CD4-positive, alpha-beta memory T cell (primary cell): ENCODE data around the gene RHBDL3. TPM values are rescaled to one million over a fixed set of nuclear protein-coding genes. Genes with fewer than 3 reads are reported as not detected.

Source experiments
- CTCF ChIA-PET: fragments of 350-600 bp; sonication (Branson Sonifier 250); formaldehyde crosslinking; loops from one replicate; lab custom pipeline; 2021; ENCODE audit warnings: inconsistent platforms; ENCODE audit not compliant: partially characterized antibody; lab: Charles Lee
- POLR2A ChIA-PET: fragments of 350-600 bp; sonication (Branson Sonifier 250); formaldehyde crosslinking; loops from one replicate; lab custom pipeline; 2021; ENCODE audit not compliant: partially characterized antibody; lab: Charles Lee
- DNase-seq, 5 donors: peaks; one replicate each; pipeline versions ENCODE4 v3.0.0 to v3.0.0-alpha.2; 2020 to 2022; ENCODE audit warnings: mixed read lengths in 1 of 5
- H3K27ac ChIP-seq: one replicate; pipeline ENCODE4 v1.7.0; 2013; ENCODE audit warnings: low read depth, low read length
- H3K27me3 ChIP-seq: 2 replicates; pipeline ENCODE4 v1.7.0; 2013; ENCODE audit warnings: mild to moderate bottlenecking, low read length, moderate library complexity; ENCODE audit not compliant: insufficient read depth
- H3K36me3 ChIP-seq: 2 replicates; pipeline ENCODE4 v1.7.0; 2013; ENCODE audit warnings: mild to moderate bottlenecking, low read length, moderate library complexity; ENCODE audit not compliant: insufficient read depth
- H3K4me1 ChIP-seq: 2 replicates; pipeline ENCODE4 v1.7.0; 2013; ENCODE audit warnings: mild to moderate bottlenecking, low read length, moderate library complexity; ENCODE audit not compliant: insufficient read depth
- H3K4me3 ChIP-seq, 2 donors: one replicate each; pipeline ENCODE4 v1.7.0; 2013; ENCODE audit warnings: low read length in 2 of 2, mild to moderate bottlenecking in 1 of 2
- H3K9me3 ChIP-seq, 2 donors: one replicate each; pipeline ENCODE4 v1.7.0; 2013; ENCODE audit warnings: low read length in 2 of 2, control low read depth in 1 of 2; ENCODE audit not compliant: control insufficient read depth in 1 of 2
- H3K27ac Mint-ChIP-seq, 7 donors: one replicate each; pipeline ENCODE4 v1.8.0; 2020 to 2021; ENCODE audit warnings: mixed read lengths in 7 of 7, mild to moderate bottlenecking in 6 of 7, inconsistent platforms in 3 of 7, moderate library complexity in 3 of 7
- H3K27me3 Mint-ChIP-seq, 2 donors: one replicate each; pipeline ENCODE4 v1.8.0; 2020 to 2021; ENCODE audit warnings: mixed read lengths in 2 of 2
- H3K36me3 Mint-ChIP-seq, 2 donors: one replicate each; pipeline ENCODE4 v1.8.0; 2020 to 2021; ENCODE audit warnings: mixed read lengths in 2 of 2, inconsistent platforms in 1 of 2, mild to moderate bottlenecking in 1 of 2
- H3K4me1 Mint-ChIP-seq, 4 donors: one replicate each; pipeline ENCODE4 v1.8.0; 2020 to 2021; ENCODE audit warnings: mixed read lengths in 4 of 4, mild to moderate bottlenecking in 1 of 4
- H3K4me3 Mint-ChIP-seq, 8 donors: one replicate each; pipeline ENCODE4 v1.8.0; 2020 to 2021; ENCODE audit warnings: mixed read lengths in 8 of 8, mild to moderate bottlenecking in 7 of 8, moderate library complexity in 6 of 8, inconsistent platforms in 3 of 8
- H3K9me3 Mint-ChIP-seq, 8 donors: one replicate each; pipeline ENCODE4 v1.8.0; 2020 to 2021; ENCODE audit warnings: mixed read lengths in 8 of 8, mild to moderate bottlenecking in 5 of 8, inconsistent platforms in 3 of 8, moderate library complexity in 1 of 8
- intact Hi-C: fragments of 100-400 bp; cut with micrococcal nuclease; formaldehyde crosslinking; loops from one replicate; pipeline ENCODE4 v1.15.1; 2023
- polyA plus RNA-seq, 2 donors: library from polyadenylated mRNA; unstranded; fragments of 300-500 nt; fragmentation: Illumina TruSeq; gene quantifications; one replicate each; pipeline ENCODE4 v1.2.3, GENCODE V29; 2021
- total RNA-seq, 2 experiments: library from RNA; stranded (reverse); gene quantifications; one replicate each; pipeline ENCODE4 v1.2.3, GENCODE V29; 2021

RHBDL3 gene
- total RNA-seq (not detected), polyA plus RNA-seq (not detected)

GRCh38 chr17:32265192-32265923 is at the start of gene RHBDL3:
TSS of gene RHBDL3 (plus strand) at chr17:32265832. CDS start at chr17:32266190, 358 bp downstream.
- peak in 2 of 5 donors; percentile 8 to 16 for DNase-seq
- Mint-ChIP-seq H3K36me3 (peaks cover 0 to 1% of the 10 kb centered on the region in 2 donors), H3K27ac (peak within 1 kb of the TSS in 6 of 7 donors; percentile 33 to 87 (median 49)), H3K4me3 (peak within 1 kb of the TSS; percentile 80 to 95 (median 84)), H3K4me1 (peaks cover 11 to 27% (median 14%) of the 10 kb centered on the region in 4 donors), H3K9me3 (peaks cover 0 to 1% (median 0%) of the 10 kb centered on the region in 8 donors), H3K27me3 (peaks cover 39% of the 10 kb centered on the region in 2 donors)
- no peaks in the 10 kb centered on the region for H3K36me3 ChIP-seq
- peaks cover 21% of the 10 kb centered on the region for H3K4me1 ChIP-seq
- H3K9me3 ChIP-seq: no peaks in the 10 kb centered on the region
- H3K4me3 ChIP-seq: peak within 1 kb of the TSS in 1 of 2 donors; percentile 47
- no peak within 1 kb of the TSS for H3K27ac ChIP-seq
- intact Hi-C loops: no loop called here
- ChIA-PET POLR2A (interaction anchor here (0.6 kb wide), 1 partner anchor 399 kb away, joined by 3 read pairs; no protein-coding TSS in a partner anchor), CTCF (no interaction called here)
- peaks cover 20% of the 10 kb centered on the region for H3K27me3 ChIP-seq

- H3K36me3 ChIP-seq: no peaks in the 10 kb centered on the region
- intact Hi-C loops: no loop called here
- Mint-ChIP-seq H3K27ac (no peak overlapping the region), H3K9me3 (no peaks in the 10 kb centered on the region), H3K4me3 (no peak overlapping the region), H3K36me3 (peaks cover 8 to 19% of the 10 kb centered on the region in 2 donors), H3K27me3 (no peaks in the 10 kb centered on the region), H3K4me1 (peaks cover 0 to 8% (median 3%) of the 10 kb centered on the region in 4 donors)
- H3K27ac ChIP-seq: no peak overlapping the region
- CTCF ChIA-PET: no interaction called here
- H3K4me3 ChIP-seq: no peak overlapping the region
- no peaks in the 10 kb centered on the region for H3K9me3 ChIP-seq
- POLR2A ChIA-PET: no interaction called here
- no peaks in the 10 kb centered on the region for H3K4me1 ChIP-seq
- DNase-seq: no peak
- H3K27me3 ChIP-seq: no peaks in the 10 kb centered on the region
Observed at GRCh38 chr17:32222621-32223020, 43.0 kb upstream of the RHBDL3 start.

- no peak overlapping the region for H3K4me3 ChIP-seq
- peaks cover 0 to 8% (median 3%) of the 10 kb centered on the region in 4 donors for H3K4me1 Mint-ChIP-seq
- H3K4me3 Mint-ChIP-seq: no peak overlapping the region
- no peaks in the 10 kb centered on the region for H3K9me3 Mint-ChIP-seq
- H3K27me3 Mint-ChIP-seq: no peaks in the 10 kb centered on the region
- intact Hi-C loops: no loop called here
- no peak for DNase-seq
- peaks cover 12 to 21% of the 10 kb centered on the region in 2 donors for H3K36me3 Mint-ChIP-seq
- no peaks in the 10 kb centered on the region for H3K4me1 ChIP-seq
- H3K27me3 ChIP-seq: no peaks in the 10 kb centered on the region
- H3K27ac Mint-ChIP-seq: no peak overlapping the region
- ChIA-PET CTCF (no interaction called here), POLR2A (no interaction called here)
- no peak overlapping the region for H3K27ac ChIP-seq
- no peaks in the 10 kb centered on the region for H3K9me3 ChIP-seq
- no peaks in the 10 kb centered on the region for H3K36me3 ChIP-seq
Observed at GRCh38 chr17:32223703-32224102, 41.9 kb upstream of the RHBDL3 start.

- ChIA-PET CTCF (interaction anchor here (0.9 to 1.8 kb wide), 2 partner anchors 26 to 92 kb away, joined by 3 to 4 read pairs; no protein-coding TSS in a partner anchor), POLR2A (no interaction called here)
- no peaks in the 10 kb centered on the region for H3K27me3 Mint-ChIP-seq
- Histone ChIP-seq H3K9me3 (no peaks in the 10 kb centered on the region), H3K27me3 (no peaks in the 10 kb centered on the region), H3K4me1 (no peaks in the 10 kb centered on the region), H3K27ac (no peak overlapping the region), H3K4me3 (no peak overlapping the region), H3K36me3 (no peaks in the 10 kb centered on the region)
- intact Hi-C loops: no loop called here
- H3K4me1 Mint-ChIP-seq: peaks cover 0 to 10% (median 0%) of the 10 kb centered on the region in 4 donors
- no peaks in the 10 kb centered on the region for H3K9me3 Mint-ChIP-seq
- no peak for DNase-seq
- no peak overlapping the region for H3K27ac Mint-ChIP-seq
- no peak overlapping the region for H3K4me3 Mint-ChIP-seq
- H3K36me3 Mint-ChIP-seq: peaks cover 15 to 17% of the 10 kb centered on the region in 2 donors
Observed at GRCh38 chr17:32226886-32227285, 38.7 kb upstream of the RHBDL3 start.

- H3K36me3 Mint-ChIP-seq: peaks cover 15 to 16% of the 10 kb centered on the region in 2 donors
- peaks cover under 1 to 16% (median 3%) of the 10 kb centered on the region in 4 donors for H3K4me1 Mint-ChIP-seq
- no peaks in the 10 kb centered on the region for H3K36me3 ChIP-seq
- no peak overlapping the region for H3K4me3 ChIP-seq
- CTCF ChIA-PET: interaction anchor here (1.8 kb wide), 1 partner anchor 25 kb away, joined by 4 read pairs; no protein-coding TSS in a partner anchor
- no peaks in the 10 kb centered on the region for H3K9me3 ChIP-seq
- no peaks in the 10 kb centered on the region for H3K27me3 ChIP-seq
- H3K27me3 Mint-ChIP-seq: no peaks in the 10 kb centered on the region
- no peaks in the 10 kb centered on the region for H3K9me3 Mint-ChIP-seq
- no peaks in the 10 kb centered on the region for H3K4me1 ChIP-seq
- intact Hi-C loops: no loop called here
- no peak overlapping the region for H3K4me3 Mint-ChIP-seq
- POLR2A ChIA-PET: no interaction called here
- no peak for DNase-seq
- H3K27ac ChIP-seq: no peak overlapping the region
- H3K27ac Mint-ChIP-seq: no peak overlapping the region
Observed at GRCh38 chr17:32227910-32228309, 37.7 kb upstream of the RHBDL3 start.

- H3K4me1 Mint-ChIP-seq: peaks cover 5 to 12% (median 7%) of the 10 kb centered on the region in 4 donors
- ChIA-PET CTCF (no interaction called here), POLR2A (no interaction called here)
- H3K4me3 ChIP-seq: no peak overlapping the region
- H3K9me3 Mint-ChIP-seq: no peaks in the 10 kb centered on the region
- no peaks in the 10 kb centered on the region for H3K27me3 ChIP-seq
- no peaks in the 10 kb centered on the region for H3K4me1 ChIP-seq
- no peak overlapping the region for H3K4me3 Mint-ChIP-seq
- no peak for DNase-seq
- H3K9me3 ChIP-seq: no peaks in the 10 kb centered on the region
- no peaks in the 10 kb centered on the region for H3K36me3 ChIP-seq
- H3K27ac Mint-ChIP-seq: no peak overlapping the region
- H3K27ac ChIP-seq: no peak overlapping the region
- no peaks in the 10 kb centered on the region for H3K36me3 Mint-ChIP-seq
- H3K27me3 Mint-ChIP-seq: no peaks in the 10 kb centered on the region
- intact Hi-C loops: no loop called here
Observed at GRCh38 chr17:32235588-32235987, 30.0 kb upstream of the RHBDL3 start.

GRCh38 chr17:32239456-32239855 is 26.2 kb upstream of the RHBDL3 start:
- Histone ChIP-seq H3K27me3 (no peaks in the 10 kb centered on the region), H3K9me3 (no peaks in the 10 kb centered on the region), H3K4me1 (no peaks in the 10 kb centered on the region), H3K36me3 (no peaks in the 10 kb centered on the region), H3K4me3 (no peak overlapping the region), H3K27ac (no peak overlapping the region)
- CTCF ChIA-PET: no interaction called here
- H3K4me1 Mint-ChIP-seq: no peaks in the 10 kb centered on the region
- H3K27me3 Mint-ChIP-seq: no peaks in the 10 kb centered on the region
- H3K27ac Mint-ChIP-seq: no peak overlapping the region
- intact Hi-C loops: no loop called here
- POLR2A ChIA-PET: no interaction called here
- H3K4me3 Mint-ChIP-seq: no peak overlapping the region
- no peak for DNase-seq
- H3K9me3 Mint-ChIP-seq: no peaks in the 10 kb centered on the region
- H3K36me3 Mint-ChIP-seq: no peaks in the 10 kb centered on the region
